HEK293T (cell line): ENCODE data around the gene FXYD6.

ENCODE experiments used
- FOXK2 ChIP-seq: fragments of 450-650 bp; IDR thresholded peaks from 2 replicates; pipeline ENCODE4 v1.6.1; 2016; ENCODE audit warnings: mild to moderate bottlenecking
- FOXM1 ChIP-seq: fragments of 450-650 bp; IDR thresholded peaks from 2 replicates; pipeline ENCODE4 v1.6.1; 2017; ENCODE audit warnings: mild to moderate bottlenecking, borderline replicate concordance
- HDGF ChIP-seq: fragments of 450-650 bp; IDR thresholded peaks from 2 replicates; pipeline ENCODE4 v1.6.1; 2017; ENCODE audit warnings: antibody characterized with exemption, borderline replicate concordance
- PKNOX1 ChIP-seq: fragments of 450-650 bp; IDR thresholded peaks from 2 replicates; pipeline ENCODE4 v1.6.1; 2016
- SP1 ChIP-seq: fragments of 450-650 bp; IDR thresholded peaks from 2 replicates; pipeline ENCODE4 v1.6.1; 2017
- ZNF384 ChIP-seq: fragments of 450-650 bp; IDR thresholded peaks from 2 replicates; pipeline ENCODE4 v1.6.1; 2016

DNA sequence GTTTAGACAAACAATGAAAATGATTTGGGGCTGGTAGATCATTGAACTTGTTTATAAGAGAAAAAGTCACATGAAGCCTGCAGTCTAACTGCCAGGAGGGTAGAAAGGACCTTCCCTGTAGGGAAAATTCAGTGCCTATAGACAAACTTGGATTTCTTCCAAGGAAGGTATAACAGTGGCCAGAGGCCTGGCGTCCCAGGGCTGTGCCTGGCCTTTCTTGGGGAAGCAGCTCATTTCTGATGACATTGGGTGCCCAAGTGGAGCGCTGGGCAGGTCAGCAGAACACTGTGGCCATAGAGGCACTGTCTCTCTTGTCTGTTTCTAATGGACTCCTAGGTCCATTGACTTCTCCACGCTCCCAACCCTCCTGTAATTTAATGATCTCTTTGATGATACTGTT lies 6.6 kb upstream of the FXYD6 start:
- TF ChIP-seq HDGF = no peak
- TF ChIP-seq FOXK2 = no peak
- no peak for TF ChIP-seq ZNF384
- no peak for TF ChIP-seq SP1
- no peak for TF ChIP-seq PKNOX1
- TF ChIP-seq FOXM1 = no peak
